Measurements from ENCODE around the gene CCDC8. TPM values are rescaled to one million over a fixed set of nuclear protein-coding genes. Genes with fewer than 3 reads are reported as not detected.

Gene CCDC8
- total and polyA plus RNA-seq, 2 donors (not counting 3 experiments of a cell fraction or from before 2014, with no cell fraction given) = 0.18 to 0.75 TPM

- H3K9me3 ChIP-seq (replicated peaks; ENCODE audit: control insufficient read depth, insufficient read depth, low read length) = no peaks in the 10 kb centered on the region
- H3K4me2 ChIP-seq (ENCODE audit: insufficient read depth, low read length) = no peak overlapping the region
- no peak for DNase-seq (ENCODE audit: low read depth, low spot score)
- peaks cover 3 to 4% of the 10 kb centered on the region in 2 experiments for H3K27me3 ChIP-seq (ENCODE audit: control insufficient read depth in 2 of 2, insufficient read depth in 2 of 2, low read length in 2 of 2)
- BruUV-seq (replicated peaks) = no TSS peak
- no peaks in the 10 kb centered on the region for H3K9me1 ChIP-seq (replicated peaks; ENCODE audit: control insufficient read depth, extremely low read depth, insufficient read depth, low read length)
- no peak for TF ChIP-seq JUN (IDR thresholded peaks at IDR 0.05; ENCODE audit: borderline replicate concordance, insufficient read depth, insufficient read length, low read depth)
- FAIRE-seq = no peak
- H4K20me1 ChIP-seq (replicated peaks; ENCODE audit: control insufficient read depth, extremely low read depth, insufficient read depth, low read length) = no peaks in the 10 kb centered on the region
- H3K79me2 ChIP-seq (ENCODE audit: control insufficient read depth, insufficient read depth, low read length) = no peaks in the 10 kb centered on the region
- H3K9ac ChIP-seq (replicated peaks; ENCODE audit: extremely low read depth, insufficient read depth, low read length) = no peak overlapping the region
- ChIA-PET CTCF (interaction anchor here (0.9 to 1.1 kb wide), 2 partner anchors 9 to 17 kb away, joined by 3 read pairs; no protein-coding TSS in a partner anchor), POLR2A (no interaction called here)
- no peaks in the 10 kb centered on the region for H3K36me3 ChIP-seq (ENCODE audit: control insufficient read depth in 2 of 2, extremely low read depth in 1 of 2, insufficient read depth in 2 of 2, low read length in 2 of 2)
- no peak overlapping the region for H2AFZ ChIP-seq (ENCODE audit: low read depth, low read length)
- H3K27ac ChIP-seq (ENCODE audit: insufficient read depth, low read depth, low read length) = no peak overlapping the region
- no peak overlapping the region for H3K4me3 ChIP-seq (replicated peaks in 1 of 3; ENCODE audit: insufficient read depth in 1 of 3, low read depth in 1 of 3, low read length in 3 of 3)
- dilution Hi-C loops (cut with MboI; ENCODE audit: extremely low pct_ligation_motif_present, low sequenced_read_pairs) (no loop called here), intact Hi-C loops (cut with micrococcal nuclease) (no loop called here)
- no peaks in the 10 kb centered on the region for H3K4me1 ChIP-seq (ENCODE audit: control insufficient read depth, extremely low read depth, insufficient read depth, low read length)
Observed at GRCh38 chr19:46456930-46457329, 43.6 kb upstream of the CCDC8 start.

GRCh38 chr19:46454244-46454643 is 40.9 kb upstream of the CCDC8 start:
- TF ChIP-seq POLR2AphosphoS5 (IDR thresholded peaks at IDR 0.05; ENCODE audit: insufficient read depth, low read depth, low read length) (no peak), FOS (IDR thresholded peaks at IDR 0.05; ENCODE audit: borderline replicate concordance, insufficient read depth, low read length) (no peak), POLR2A (IDR thresholded peaks at IDR 0.05; ENCODE audit: low read depth, low read length) (no peak), MYC (IDR thresholded peaks at IDR 0.05; ENCODE audit: low read depth, low read length) (no peak), JUN (IDR thresholded peaks at IDR 0.05; ENCODE audit: borderline replicate concordance, insufficient read depth, insufficient read length, low read depth) (no peak), CTCF (IDR thresholded peaks at IDR 0.05; ENCODE audit: extremely low read depth in 1 of 2, insufficient read depth in 1 of 2, low read depth in 1 of 2, low read length in 2 of 2) (no peak), EZH2 (IDR thresholded peaks at IDR 0.05; ENCODE audit: borderline replicate concordance, low read depth, low read length, severe bottlenecking) (no peak), GATA2 (IDR thresholded peaks at IDR 0.05; ENCODE audit: insufficient read depth, insufficient read length, low read depth, low read length) (no peak), MAX (IDR thresholded peaks at IDR 0.05; ENCODE audit: insufficient read depth, insufficient read length) (no peak)
- dilution Hi-C loops (cut with MboI; ENCODE audit: extremely low pct_ligation_motif_present, low sequenced_read_pairs) = no loop called here
- BruUV-seq (replicated peaks) = no TSS peak

More at GRCh38 chr19:46454244-46454643, 40.9 kb upstream of the CCDC8 start:
- Histone ChIP-seq H3K27me3 (ENCODE audit: control insufficient read depth in 2 of 2, insufficient read depth in 2 of 2, low read length in 2 of 2) (peaks cover 2 to 9% of the 10 kb centered on the region in 2 experiments), H3K9me3 (replicated peaks; ENCODE audit: control insufficient read depth, insufficient read depth, low read length) (no peaks in the 10 kb centered on the region), H3K4me1 (ENCODE audit: control insufficient read depth, extremely low read depth, insufficient read depth, low read length) (no peaks in the 10 kb centered on the region), H3K27ac (ENCODE audit: insufficient read depth, low read depth, low read length) (no peak overlapping the region), H3K36me3 (ENCODE audit: control insufficient read depth in 2 of 2, extremely low read depth in 1 of 2, insufficient read depth in 2 of 2, low read length in 2 of 2) (no peaks in the 10 kb centered on the region), H2AFZ (ENCODE audit: low read depth, low read length) (no peak overlapping the region), H4K20me1 (replicated peaks; ENCODE audit: control insufficient read depth, extremely low read depth, insufficient read depth, low read length) (no peaks in the 10 kb centered on the region), H3K4me2 (ENCODE audit: insufficient read depth, low read length) (no peak overlapping the region), H3K9me1 (replicated peaks; ENCODE audit: control insufficient read depth, extremely low read depth, insufficient read depth, low read length) (no peaks in the 10 kb centered on the region), H3K9ac (replicated peaks; ENCODE audit: extremely low read depth, insufficient read depth, low read length) (no peak overlapping the region), H3K4me3 (replicated peaks in 1 of 3; ENCODE audit: insufficient read depth in 1 of 3, low read depth in 1 of 3, low read length in 3 of 3) (no peak overlapping the region), H3K79me2 (ENCODE audit: control insufficient read depth, insufficient read depth, low read length) (no peaks in the 10 kb centered on the region)
- FAIRE-seq (no peak), DNase-seq (ENCODE audit: low read depth, low spot score) (no peak)
- intact Hi-C loops (cut with micrococcal nuclease) = no loop called here
- ChIA-PET POLR2A (no interaction called here), CTCF (interaction anchor here (1.0 kb wide), 1 partner anchor 19 kb away, joined by 3 read pairs; no protein-coding TSS in a partner anchor)
